Psoas muscle (tissue), 8 donors: ENCODE measurements around the gene RASSF1. TPM values are rescaled to one million over a fixed set of nuclear protein-coding genes. Genes with fewer than 3 reads are reported as not detected.

Source experiments
- ATAC-seq, 4 donors: fragments of 200-7000 bp; cut with Tn5 transposase; one replicate each; pipeline ENCODE4 v1.9.1; 2020; ENCODE audit warnings: moderate library complexity in 3 of 4, mild to moderate bottlenecking in 2 of 4
- DNase-seq, 2 donors: peaks; one replicate each; pipeline ENCODE4 v3.0.0-alpha.2; 2020
- H3K27ac ChIP-seq: fragments of 200-600 bp; one replicate; pipeline ENCODE4 v1.8.0; 2022
- H3K27me3 ChIP-seq, 3 donors: fragments of 200-600 bp in 1 of 3; one replicate each; pipeline versions ENCODE4 v1.6.1 to v1.8.0; 2013 to 2022; ENCODE audit warnings: low read length in 2 of 3, mild to moderate bottlenecking in 2 of 3, moderate library complexity in 1 of 3; ENCODE audit not compliant: insufficient read depth in 3 of 3
- H3K36me3 ChIP-seq, 2 donors: fragments of 200-600 bp in 1 of 2; one replicate each; pipeline versions ENCODE4 v1.6.1 to v1.8.0; 2013 to 2022; ENCODE audit warnings: low read depth in 1 of 2, mild to moderate bottlenecking in 1 of 2, moderate library complexity in 1 of 2; ENCODE audit not compliant: insufficient read depth in 1 of 2
- H3K4me1 ChIP-seq: fragments of 200-600 bp; one replicate; pipeline ENCODE4 v1.8.0; 2022
- H3K4me3 ChIP-seq: fragments of 200-600 bp; one replicate; pipeline ENCODE4 v1.8.0; 2022; ENCODE audit warnings: mild to moderate bottlenecking
- H3K9me3 ChIP-seq: fragments of 200-600 bp; one replicate; pipeline ENCODE4 v1.8.0; 2022
- CTCF ChIP-seq: fragments of 200-600 bp; IDR thresholded peaks from one replicate; pipeline ENCODE4 v1.8.0; 2022; ENCODE audit warnings: antibody characterized with exemption
- WGBS, 3 donors: extraction: QIAGEN DNeasy Blood & Tissue Kit; methylation state at CpG; one replicate each; pipeline versions ENCODE4 v1.1.6 to v1.1.7; 2013; 5-methylcytosine and 5-hydroxymethylcytosine counted together
- intact Hi-C, 2 donors: fragments of 100-400 bp; cut with DNase I; formaldehyde crosslinking; loops; one replicate each; pipeline versions ENCODE4 v1.11.0 to v1.14.2; 2022
- polyA plus RNA-seq, 3 donors: library from polyadenylated mRNA; stranded (reverse); fragments of 200-250 nt; gene quantifications; one replicate each; pipeline ENCODE4 v1.2.3, GENCODE V29; 2013
- total RNA-seq, 4 donors: library from RNA; stranded (reverse); fragmentation: NEBNext Ultra II Directional in 2 of 4; extraction: Animal tissue kit (Norgen Biotek cat#: 25700) in 2 of 4; gene quantifications; one replicate each; pipeline versions ENCODE4 v1.2.1 to v1.2.4, GENCODE V29; 2021 to 2023
- donor health status: healthy with polysubstance abuse.
- donor health status: DM: no; HTN: no; CAD: no; lungs with moderate emphysema.
- donor health status: Bipolar disorder and iron deficiency.
- donor health status: healthy.
- donor health status: DM: yes; HTN: yes; CAD: no.
- donor health status: DM: no; HTN: no; CAD: no.
- donor health status: DM: no; HTN: no; CAD: no.
- donor health status: DM: yes; HTN: yes; CAD: no.

RASSF1 gene
- total and polyA plus RNA-seq, 7 donors, result 10.1 to 84.5 (median 24.2) TPM

GRCh38 chr3:50385754-50386153 lies 45.1 kb upstream of the RASSF1 start:
- intact Hi-C loops, result no loop called here
- 88 to 90% (median 88%) methylated on average over 13 of the region's 13 CpGs for WGBS, 3 donors
- TF ChIP-seq CTCF, result no peak
- no peaks in the 10 kb centered on the region for H3K27me3 ChIP-seq
- no peak overlapping the region for H3K4me3 ChIP-seq
- H3K27ac ChIP-seq, result no peak overlapping the region
- peaks cover 8% of the 10 kb centered on the region for H3K4me1 ChIP-seq
- no peak for DNase-seq
- no peaks in the 10 kb centered on the region for H3K36me3 ChIP-seq
- no peaks in the 10 kb centered on the region for H3K9me3 ChIP-seq
- ATAC-seq, result no peak

GRCh38 chr3:50383750-50384149 lies 43.1 kb upstream of the RASSF1 start:
- H3K27me3 ChIP-seq, result no peaks in the 10 kb centered on the region
- H3K27ac ChIP-seq, result no peak overlapping the region
- intact Hi-C loops, result no loop called here
- WGBS, 3 donors, result 87 to 94% (median 90%) methylated on average over 6 of the region's 6 CpGs
- DNase-seq, result no peak
- ATAC-seq, result no peak
- H3K36me3 ChIP-seq, result no peaks in the 10 kb centered on the region
- H3K4me1 ChIP-seq, result no peaks in the 10 kb centered on the region
- no peak overlapping the region for H3K4me3 ChIP-seq
- TF ChIP-seq CTCF, result no peak
- no peaks in the 10 kb centered on the region for H3K9me3 ChIP-seq

DNA sequence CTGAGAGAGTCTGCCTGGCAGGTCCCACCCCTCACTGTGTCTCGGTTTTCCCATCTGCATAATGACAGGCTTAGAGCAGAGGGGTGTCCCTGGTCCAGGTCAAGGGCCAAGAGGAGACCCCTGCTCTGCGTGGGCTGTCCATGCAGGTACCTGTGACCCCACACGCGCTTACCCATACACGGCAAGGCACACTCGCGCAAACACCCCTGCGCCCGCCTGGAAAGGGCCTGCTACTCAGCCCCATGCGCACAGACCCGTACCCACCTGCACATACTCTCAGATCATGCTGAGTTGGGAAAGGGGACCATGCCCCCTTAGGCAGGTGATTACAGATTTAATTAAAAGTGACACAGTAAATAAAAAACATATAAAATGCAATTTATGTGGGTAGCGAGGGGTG lies 42.1 kb upstream of the RASSF1 start:
- no peaks in the 10 kb centered on the region for H3K36me3 ChIP-seq
- H3K4me1 ChIP-seq, result no peaks in the 10 kb centered on the region
- no peak for DNase-seq
- 93 to 98% (median 94%) methylated on average over 12 of the region's 12 CpGs for WGBS, 3 donors
- TF ChIP-seq CTCF, result no peak
- ATAC-seq, result no peak
- H3K4me3 ChIP-seq, result no peak overlapping the region
- no peaks in the 10 kb centered on the region for H3K9me3 ChIP-seq
- H3K27ac ChIP-seq, result no peak overlapping the region
- no peaks in the 10 kb centered on the region for H3K27me3 ChIP-seq
- intact Hi-C loops, result no loop called here

DNA sequence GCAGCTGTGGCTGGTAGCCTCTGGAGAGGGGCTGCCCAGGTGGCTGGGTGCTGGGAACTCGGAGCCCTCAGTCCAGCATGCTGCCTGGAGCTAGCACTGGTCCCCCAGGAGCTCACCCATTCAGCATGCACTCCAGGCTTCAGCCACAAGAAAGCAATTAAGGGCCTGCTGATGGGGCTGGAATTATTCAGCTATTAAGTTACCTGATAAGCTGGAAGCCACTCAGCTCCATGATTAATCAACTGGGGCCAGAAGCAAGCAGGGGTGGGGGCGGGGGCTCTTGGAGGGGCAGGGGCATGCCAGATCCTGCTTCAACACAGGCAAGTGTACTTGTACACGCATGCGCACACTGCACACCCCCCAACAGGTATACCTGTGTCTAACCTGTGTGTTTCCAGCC lies 40.7 kb upstream of the RASSF1 start:
- no peak for TF ChIP-seq CTCF
- Histone ChIP-seq H3K4me1 (no peaks in the 10 kb centered on the region), H3K27ac (no peak overlapping the region), H3K36me3 (no peaks in the 10 kb centered on the region), H3K27me3 (no peaks in the 10 kb centered on the region), H3K4me3 (no peak overlapping the region), H3K9me3 (no peaks in the 10 kb centered on the region)
- DNase-seq (no peak), ATAC-seq (no peak)
- 94 to 98% (median 97%) methylated on average over 4 of the region's 4 CpGs for WGBS, 3 donors
- intact Hi-C loops, result no loop called here

DNA sequence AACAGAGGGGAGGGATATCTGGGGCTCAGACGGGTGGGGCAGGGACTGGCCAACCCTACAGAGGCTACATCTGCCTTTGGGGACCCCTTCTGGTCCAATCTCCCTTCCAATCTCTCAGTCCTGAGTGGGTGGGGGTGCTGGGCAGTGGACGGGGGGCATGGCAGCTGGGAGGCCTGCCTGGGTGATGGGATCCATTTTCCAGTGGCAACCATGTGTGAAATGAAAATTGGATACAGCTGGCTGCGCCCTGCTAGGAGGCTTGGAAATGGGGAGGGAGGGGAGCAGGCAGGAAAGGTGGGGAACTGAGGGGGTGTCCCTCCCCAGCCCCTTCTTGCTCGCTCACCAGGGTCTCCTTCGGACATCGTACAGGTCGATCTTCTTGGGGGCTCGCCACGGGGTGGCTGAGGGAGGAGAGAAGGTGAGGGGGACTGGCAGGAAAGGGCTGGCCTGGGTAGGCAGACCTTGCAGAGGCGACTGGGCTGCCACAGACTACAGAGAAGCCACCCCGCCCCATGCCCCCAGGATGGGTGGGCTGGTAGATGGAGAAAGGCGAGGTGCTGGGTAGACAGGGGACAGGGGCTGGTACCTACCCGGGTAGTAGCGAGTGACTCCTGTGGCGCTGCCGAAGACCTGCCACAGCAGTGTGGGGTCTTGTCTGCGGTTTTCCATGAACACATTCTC lies 39.9 kb upstream of the RASSF1 start:
- DNase-seq (no peak), ATAC-seq (no peak)
- no peak for TF ChIP-seq CTCF
- Histone ChIP-seq H3K27me3 (no peaks in the 10 kb centered on the region), H3K9me3 (no peaks in the 10 kb centered on the region), H3K27ac (no peak overlapping the region), H3K4me1 (no peaks in the 10 kb centered on the region), H3K36me3 (no peaks in the 10 kb centered on the region), H3K4me3 (no peak overlapping the region)
- intact Hi-C loops, result no loop called here
- 82 to 88% (median 84%) methylated on average over 17 of the region's 17 CpGs for whole genome bisulfite sequencing, 3 donors
